HepG2 (cell line): ENCODE measurements around the gene DAAM1. TPM values are rescaled to one million over a fixed set of nuclear protein-coding genes. Genes with fewer than 3 reads are reported as not detected.

Experiments
- ATAC-seq: fragments of 200-7000 bp; cut with Tn5 transposase; 3 replicates; pipeline ENCODE4 v1.9.1; 2020; ENCODE audit warnings: mild to moderate bottlenecking, moderate library complexity
- BruUV-seq: library from RNA; stranded (reverse); fragments of 400-500 nt; replicated peaks from 2 replicates; lab custom pipeline; 2021; lab: Mats Ljungman, UMichigan
- CTCF ChIA-PET: fragments of 300-600 bp; formaldehyde crosslinking; extraction: SDS; loops from one replicate; lab custom pipeline; 2021; ENCODE audit warnings: low total read pairs, inconsistent platforms, low intra/inter-chr PET ratio; lab: Yijun Ruan, JAX
- POLR2A ChIA-PET: fragments of 350-600 bp; sonication (Branson Sonifier 250); formaldehyde crosslinking; loops from one replicate; lab custom pipeline; 2020; ENCODE audit warnings: antibody characterized with exemption, inconsistent platforms; lab: Yijun Ruan, JAX
- DNase-seq: peaks from one replicate; pipeline ENCODE4 v3.0.0-alpha.2; 2015; ENCODE audit warnings: low spot score
- FAIRE-seq: peaks from 3 replicates; lab custom pipeline; 2011; peaks lifted over from hg19 to GRCh38; lab: Jason Lieb, UNC
- H2AFZ ChIP-seq: one replicate; pipeline ENCODE4 v1.6.1; 2011; ENCODE audit warnings: low read length, inconsistent platforms
- H3K27ac ChIP-seq: fragments of 300-600 bp; 3 replicates; pipeline ENCODE4 v1.8.0; 2011; ENCODE audit warnings: mixed run types, mild to moderate bottlenecking, mixed read lengths, low read length, inconsistent platforms; ENCODE audit not compliant: insufficient read depth; ENCODE audit errors: extremely low read length
- H3K27me3 ChIP-seq, 2 experiments: fragments of 200-600 bp in 1 of 2; 2 replicates in 1 of 2; 3 replicates in 1 of 2; pipeline versions ENCODE4 v1.6.0 to v1.8.0; 2011; ENCODE audit warnings: low read length in 2 of 2, mild to moderate bottlenecking in 2 of 2, moderate library complexity in 2 of 2, inconsistent platforms in 1 of 2; ENCODE audit not compliant: insufficient read depth in 2 of 2, control insufficient read depth in 1 of 2
- H3K36me3 ChIP-seq, 2 experiments: fragments of 200-600 bp in 1 of 2; replicated peaks in 1 of 2; 2 replicates in 1 of 2; 3 replicates in 1 of 2; pipeline versions ENCODE4 v1.5.1 to v1.8.0; 2011; ENCODE audit warnings: low read length in 2 of 2, inconsistent platforms in 1 of 2; ENCODE audit not compliant: insufficient read depth in 2 of 2, control insufficient read depth in 1 of 2
- H3K4me1 ChIP-seq: 2 replicates; pipeline ENCODE4 v1.5.1; 2012; ENCODE audit warnings: low read length, inconsistent platforms; ENCODE audit not compliant: insufficient read depth
- H3K4me2 ChIP-seq: 2 replicates; pipeline ENCODE4 v1.6.0; 2011; ENCODE audit warnings: low read depth, low read length, inconsistent platforms
- H3K4me3 ChIP-seq, 3 experiments: fragments of 200-600 bp in 1 of 3; sonication (generic), shearing (Covaris generic) in 1 of 3; replicated peaks in 1 of 3; 2 replicates each; pipeline ENCODE4 v1.5.1; 2011 to 2016; ENCODE audit warnings: low read length in 3 of 3, inconsistent platforms in 2 of 3, low read depth in 2 of 3, mild to moderate bottlenecking in 2 of 3, control low read depth in 1 of 3, mixed read lengths in 1 of 3; ENCODE audit not compliant: insufficient read depth in 1 of 3
- H3K79me2 ChIP-seq: one replicate; pipeline ENCODE4 v1.6.1; 2011; ENCODE audit warnings: low read length, inconsistent platforms; ENCODE audit not compliant: insufficient read depth
- H3K9ac ChIP-seq: 2 replicates; pipeline ENCODE4 v1.6.0; 2011; ENCODE audit warnings: mild to moderate bottlenecking, low read depth, low read length, inconsistent platforms; ENCODE audit not compliant: insufficient read depth
- H3K9me3 ChIP-seq: 2 replicates; pipeline ENCODE4 v1.5.1; 2012; ENCODE audit warnings: mild to moderate bottlenecking, low read length
- H4K20me1 ChIP-seq: 2 replicates; pipeline ENCODE4 v1.6.0; 2011; ENCODE audit warnings: inconsistent platforms, mild to moderate bottlenecking, low read length, moderate library complexity; ENCODE audit not compliant: insufficient read depth
- AFF4 ChIP-seq: sonication (generic); formaldehyde crosslinking; IDR thresholded peaks from 2 replicates; pipeline ENCODE4 v1.4.0; 2020; ENCODE audit warnings: missing genetic modification reagents
- ASH2L ChIP-seq: fragments of 300-600, 200-600 bp; sonication (generic); IDR thresholded peaks from 2 replicates; pipeline ENCODE4 v1.7.0; 2017; ENCODE audit warnings: low read depth, mild to moderate bottlenecking, moderate library complexity, mixed read lengths, low read length; ENCODE audit not compliant: insufficient read length
- CAMTA2 ChIP-seq: sonication (generic); formaldehyde crosslinking; IDR thresholded peaks from 2 replicates; pipeline ENCODE4 v1.4.0; 2020; ENCODE audit warnings: mild to moderate bottlenecking, missing genetic modification reagents, borderline replicate concordance
- CEBPG ChIP-seq: IDR thresholded peaks from 2 replicates; pipeline ENCODE4 v1.6.1; 2016
- E2F1 ChIP-seq: sonication (generic); formaldehyde crosslinking; IDR thresholded peaks from 2 replicates; pipeline ENCODE4 v1.5.0; 2020; ENCODE audit warnings: missing genetic modification reagents
- ESRRA ChIP-seq: sonication (generic); formaldehyde crosslinking; IDR thresholded peaks from 2 replicates; pipeline ENCODE4 v1.5.1; 2020; ENCODE audit warnings: mild to moderate bottlenecking, low read depth, missing genetic modification reagents
- JUN ChIP-seq: sonication (generic); formaldehyde crosslinking; IDR thresholded peaks from 2 replicates; pipeline ENCODE4 v1.4.0; 2020; ENCODE audit warnings: mild to moderate bottlenecking, missing genetic modification reagents
- MATR3 ChIP-seq: sonication (generic); formaldehyde crosslinking; IDR thresholded peaks from 2 replicates; pipeline ENCODE4 v1.4.0; 2020; ENCODE audit warnings: missing genetic modification reagents
- RCOR2 ChIP-seq: IDR thresholded peaks from 2 replicates; pipeline ENCODE4 v1.6.1; 2016; ENCODE audit warnings: missing biosample characterization, missing genetic modification reagents
- RXRB ChIP-seq: IDR thresholded peaks from 2 replicates; pipeline ENCODE4 v1.6.1; 2016; ENCODE audit warnings: borderline replicate concordance, missing genetic modification reagents, missing compliant biosample characterization
- ZBTB7A ChIP-seq: sonication (generic); formaldehyde crosslinking; IDR thresholded peaks from 2 replicates; pipeline ENCODE4 v1.8.0; 2022; ENCODE audit warnings: mild to moderate bottlenecking, missing genetic modification reagents
- ZFP82 ChIP-seq: sonication (generic); formaldehyde crosslinking; IDR thresholded peaks from 2 replicates; pipeline ENCODE4 v1.5.1; 2020; ENCODE audit warnings: mild to moderate bottlenecking, missing genetic modification reagents, borderline replicate concordance
- ZNF776 ChIP-seq: sonication (generic); formaldehyde crosslinking; IDR thresholded peaks from 2 replicates; pipeline ENCODE4 v1.4.0; 2020; ENCODE audit warnings: mild to moderate bottlenecking, missing genetic modification reagents
- WGBS: methylation state at CpG from one replicate; pipeline ENCODE4 v1.1.6; 2017; ENCODE audit warnings: low lambda C conversion rate; 5-methylcytosine and 5-hydroxymethylcytosine counted together
- in situ Hi-C: cut with HindIII; loops from 2 replicates; pipeline ENCODE4 v1.10.0; 2017; ENCODE audit warnings: low pct_unique_long_range_greater_than_20kb; ENCODE audit not compliant: extremely low pct_ligation_motif_present
- intact Hi-C: fragments of 100-400 bp; cut with micrococcal nuclease; formaldehyde crosslinking; loops from one replicate; pipeline ENCODE4 v1.10.0; 2022; ENCODE audit not compliant: unreplicated experiment
- polyA plus RNA-seq, 8 experiments: library from polyadenylated mRNA; depleted of rRNA in 3 of 8; stranded (reverse) in 7 of 8; unstranded in 1 of 8; fragments of >200 nt; fragmentation: Illumina TruSeq in 4 of 8; extraction: Trizol in 4 of 8; gene quantifications; 2 replicates each; pipeline versions ENCODE4 v1.2.1 to v1.2.3, GENCODE V29; 2011 to 2016; ENCODE audit warnings: low read depth in 4 of 8, missing spikeins in 1 of 8, mixed read lengths in 1 of 8; ENCODE audit not compliant: insufficient read depth in 1 of 8
- total RNA-seq, 5 experiments: library from RNA; depleted of rRNA; stranded (reverse); fragments of >200 nt; fragmentation: Illumina TruSeq; extraction: Trizol; gene quantifications; 2 replicates each; pipeline ENCODE4 v1.2.3, GENCODE V29; 2016; ENCODE audit warnings: low read depth in 1 of 5

Gene DAAM1
- total and polyA plus RNA-seq, 2 of the 13 experiments (the other 11 are each of a cell fraction or from before 2014, with no cell fraction given): 10.9 to 24.5 TPM

DNA sequence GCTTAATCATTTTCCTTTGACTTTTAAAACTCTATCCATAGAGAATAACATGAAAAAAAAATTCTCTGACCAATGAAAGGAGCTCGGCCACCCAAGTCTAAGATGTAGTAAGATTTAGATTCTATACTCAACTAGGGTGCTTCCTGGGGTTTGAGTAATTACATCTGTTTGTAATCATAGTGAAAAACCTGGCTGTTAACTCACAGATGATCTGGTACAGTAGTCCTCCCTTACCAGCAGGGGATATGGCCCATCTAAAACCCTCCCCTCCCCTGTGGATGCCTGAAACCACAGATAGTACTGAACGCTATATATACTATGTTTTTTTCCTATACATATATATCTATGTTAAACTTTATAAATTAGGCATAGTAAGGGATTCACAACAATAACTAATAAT lies 89.2 kb downstream of the DAAM1 start:
- H3K36me3 ChIP-seq: no peaks in the 10 kb centered on the region
- no peak overlapping the region for H3K4me3 ChIP-seq
- no peak overlapping the region for H2AFZ ChIP-seq
- no peak for TF ChIP-seq ZBTB7A (CRISPR knock-in tag)
- no peaks in the 10 kb centered on the region for H3K27me3 ChIP-seq
- no peaks in the 10 kb centered on the region for H4K20me1 ChIP-seq
- no peak overlapping the region for H3K9ac ChIP-seq
- WGBS: 93% methylated on average over 2 of the region's 2 CpGs
- DNase-seq (no peak), FAIRE-seq (no peak), ATAC-seq (peak; percentile 73)
- POLR2A ChIA-PET: no interaction called here
- no peaks in the 10 kb centered on the region for H3K9me3 ChIP-seq
- peaks cover 54% of the 10 kb centered on the region for H3K4me1 ChIP-seq
- in situ Hi-C loops (no loop called here), intact Hi-C loops (loop anchor here (2.0 to 5.0 kb wide), 2 partner anchors 15 to 35 kb away; no protein-coding TSS in a partner anchor)
- no peaks in the 10 kb centered on the region for H3K79me2 ChIP-seq
- H3K27ac ChIP-seq: no peak overlapping the region
- H3K4me2 ChIP-seq: no peak overlapping the region
- BruUV-seq: TSS peak; percentile 85
- CTCF ChIA-PET: no interaction called here

DNA sequence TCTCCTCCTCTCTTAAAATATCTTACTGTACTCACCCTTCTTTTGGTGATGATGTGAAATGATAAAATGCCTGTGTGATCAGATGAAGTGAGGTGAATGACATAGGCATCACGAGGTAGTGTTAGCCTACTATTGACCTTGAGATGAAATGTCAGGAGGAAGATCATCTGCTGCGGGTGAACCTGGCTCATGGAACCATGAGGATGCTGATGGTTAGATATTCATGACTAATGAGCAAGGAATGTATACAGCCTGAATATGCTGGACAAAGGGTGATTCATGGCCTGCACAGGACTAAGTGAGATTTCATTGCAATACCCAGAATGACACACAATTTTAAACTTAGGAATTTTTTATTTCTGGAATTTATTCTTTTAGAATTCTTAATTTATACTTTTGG lies 89.6 kb downstream of the DAAM1 start:
- ChIA-PET POLR2A (no interaction called here), CTCF (no interaction called here)
- ATAC-seq (peak; percentile 92), FAIRE-seq (no peak), DNase-seq (peak; percentile 91)
- Histone ChIP-seq H4K20me1 (no peaks in the 10 kb centered on the region), H3K27me3 (no peaks in the 10 kb centered on the region), H3K79me2 (no peaks in the 10 kb centered on the region), H3K4me1 (peaks cover 58% of the 10 kb centered on the region), H3K4me2 (no peak overlapping the region), H3K4me3 (no peak overlapping the region), H3K9me3 (no peaks in the 10 kb centered on the region), H3K9ac (no peak overlapping the region), H3K27ac (no peak overlapping the region), H2AFZ (no peak overlapping the region), H3K36me3 (no peaks in the 10 kb centered on the region)
- in situ Hi-C loops: no loop called here
- intact Hi-C loops: loop anchor here (2.0 to 5.0 kb wide), 2 partner anchors 15 to 34 kb away; no protein-coding TSS in a partner anchor
- WGBS: 30% methylated on average over 2 of the region's 2 CpGs
- BruUV-seq: no TSS peak
- TF ChIP-seq RCOR2 (CRISPR knock-in tag) (0 out of 2 replicates have a peak, but pooled peaks have one; percentile 59), CAMTA2 (no peak), ESRRA (CRISPR knock-in tag) (no peak), AFF4 (no peak), ASH2L (no peak), E2F1 (no peak), MATR3 (CRISPR knock-in tag) (no peak), RXRB (peak; percentile 55; the same call in 1 of the 2 replicates), ZFP82 (no peak), JUN (CRISPR knock-in tag) (peak; percentile 59; the same call in 1 of the 2 replicates), CEBPG (CRISPR knock-in tag) (0 out of 2 replicates have a peak, but pooled peaks have one; percentile 4), ZNF776 (no peak)
